Inferior parietal cortex (tissue), 1 donor: ENCODE measurements around the gene SRPRB.
A peak's percentile ranks its signal among the peaks of the same experiment; 100 is the strongest.

ENCODE experiments used
- DNase-seq: peaks from one replicate; pipeline ENCODE4 v3.0.0-alpha.2; 2016; ENCODE audit errors: extremely low spot score

Gene SRPRB

GRCh38 chr3:133805702-133806475, at the start of gene SRPRB:
Gene SRPRB, plus strand, starts transcription at chr3:133805815. Its CDS starts 34 bp downstream, at chr3:133805849.
- peak; percentile 97 for DNase-seq

GRCh38 chr3:133756716-133757694, 48.6 kb upstream of the SRPRB start:
- no peak for DNase-seq

DNA sequence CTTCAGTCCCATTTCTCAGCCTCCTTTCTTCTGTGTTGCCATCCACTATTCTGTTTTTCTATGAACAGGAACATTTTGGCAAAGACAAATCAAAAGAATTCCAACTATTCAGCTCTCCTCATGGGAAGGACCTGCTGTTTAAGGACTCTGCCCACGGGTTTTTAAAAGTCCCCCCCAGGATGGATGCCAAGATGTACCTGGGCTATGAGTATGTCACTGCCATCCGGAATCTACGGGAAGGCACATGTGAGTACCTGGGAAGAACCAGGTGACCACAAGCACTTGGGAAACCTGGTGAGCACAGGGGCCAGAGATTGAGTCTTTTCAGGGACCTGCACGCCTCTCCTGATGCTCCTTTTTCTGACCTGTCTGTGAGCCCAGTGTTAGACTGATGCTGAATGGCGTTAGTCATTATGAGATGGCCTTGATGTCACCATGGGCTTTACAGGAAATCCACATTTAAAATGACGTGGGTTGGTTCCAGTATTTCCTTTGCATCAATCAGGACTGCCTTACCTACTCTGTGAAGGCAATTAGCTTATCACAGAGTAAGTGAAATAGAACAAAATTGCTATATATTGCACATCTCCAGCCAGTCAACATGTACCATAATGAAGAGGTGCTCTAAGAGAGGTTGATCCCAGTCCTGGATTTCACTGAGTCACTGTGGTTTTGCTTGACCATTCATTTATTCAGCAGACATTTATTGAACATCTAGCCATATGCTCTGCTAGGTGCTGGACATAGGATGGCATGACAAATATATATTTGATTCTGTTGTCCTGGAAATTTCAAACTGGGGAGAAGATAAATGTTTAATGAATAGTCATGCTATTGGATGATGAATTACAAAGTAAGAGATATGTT, 47.7 kb upstream of the SRPRB start:
- no peak for DNase-seq

- DNase-seq = no peak
These were observed 47.1 kb upstream of the SRPRB start for GRCh38 chr3:133758568-133758928.

- no peak for DNase-seq
These were observed 46.5 kb upstream of the SRPRB start for GRCh38 chr3:133758964-133759739.

DNA sequence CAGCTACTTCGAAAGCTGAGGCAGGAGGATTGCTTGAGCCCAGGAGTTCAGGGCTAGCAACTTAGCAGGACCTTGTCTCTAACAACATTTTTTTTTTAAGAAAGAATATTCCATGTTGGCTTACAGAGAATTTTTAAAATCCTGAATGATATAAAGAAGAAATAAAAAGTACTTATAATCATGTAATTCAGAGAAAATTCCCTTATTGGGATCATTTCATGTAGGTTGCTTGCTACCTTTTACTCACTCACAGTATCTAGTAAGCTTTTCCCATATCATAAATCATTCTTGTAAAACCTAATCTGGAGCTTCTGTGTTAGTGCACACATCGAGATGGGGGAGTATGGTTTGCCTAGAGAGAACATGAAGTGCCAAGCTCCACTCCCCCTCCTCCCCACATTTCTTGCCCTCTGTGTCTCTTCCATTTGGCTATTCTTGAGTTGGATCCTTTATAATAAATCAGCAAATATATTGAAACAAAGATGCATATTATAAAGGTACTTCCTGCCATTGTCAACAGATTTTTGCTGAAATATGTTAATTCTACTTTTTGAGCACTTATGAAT, 45.8 kb upstream of the SRPRB start:
- no peak for DNase-seq

DNA sequence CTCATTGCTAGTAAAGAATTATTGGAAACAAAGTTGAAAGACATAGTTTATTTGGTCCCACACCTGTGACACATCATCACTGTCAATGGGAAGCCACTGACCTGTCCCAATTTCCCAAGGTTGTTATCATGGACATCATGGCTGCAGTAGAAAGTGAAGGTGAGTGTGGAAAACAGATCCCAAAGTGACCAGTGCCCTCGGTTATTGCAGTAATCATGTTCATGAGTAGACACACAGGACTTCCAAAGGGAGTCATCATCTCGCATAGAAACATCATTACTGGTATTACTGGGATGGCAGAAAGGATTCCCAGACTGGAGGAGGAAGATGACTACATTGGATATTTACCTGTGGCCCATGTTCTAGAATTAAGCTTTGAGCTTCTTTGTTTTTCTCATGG, 44.7 kb upstream of the SRPRB start:
- no peak for DNase-seq

GRCh38 chr3:133761605-133762484, 43.8 kb upstream of the SRPRB start:
- no peak for DNase-seq

DNA sequence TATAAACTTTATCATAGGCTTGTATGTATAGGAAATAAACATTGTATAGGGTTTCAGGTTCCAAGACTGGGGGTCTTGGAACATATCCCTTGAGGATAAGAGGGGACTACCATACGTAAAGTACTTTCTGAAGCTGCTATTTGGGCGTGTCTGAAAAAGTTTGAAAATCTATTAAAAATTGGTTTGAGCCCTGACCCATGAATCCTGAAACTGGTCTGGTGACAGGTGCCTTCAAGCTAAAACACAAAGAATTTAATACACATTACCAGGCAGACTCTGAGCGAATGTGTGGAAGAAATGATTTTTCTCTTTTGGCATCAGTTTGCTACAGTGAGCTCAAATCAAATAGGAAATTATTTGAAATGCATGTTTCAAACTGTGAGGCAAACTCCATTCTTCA, 43.1 kb upstream of the SRPRB start:
- DNase-seq = no peak

- DNase-seq = no peak
These were observed 41.6 kb upstream of the SRPRB start for GRCh38 chr3:133763797-133764683.

GRCh38 chr3:133765256-133765655, 40.4 kb upstream of the SRPRB start:
- DNase-seq = no peak

DNA sequence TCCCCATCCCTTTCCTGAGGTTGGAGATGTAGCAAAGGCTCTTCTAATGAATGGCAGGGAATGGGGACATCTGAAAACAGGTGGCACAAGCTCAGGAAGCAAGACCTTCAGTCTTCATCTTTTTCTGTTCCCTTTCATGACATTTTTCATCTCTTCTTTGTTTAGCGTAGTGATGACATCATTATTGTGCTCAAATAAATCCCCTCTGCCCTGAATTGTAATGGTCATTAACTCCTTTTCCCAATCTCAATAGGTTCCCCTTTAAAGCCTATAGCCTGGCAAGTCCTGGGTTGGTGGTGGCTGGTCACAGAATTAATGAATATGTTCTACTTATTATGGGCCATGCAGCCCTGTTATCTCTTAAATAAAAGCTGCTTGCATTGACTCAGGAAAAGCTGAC, 38.0 kb upstream of the SRPRB start:
- DNase-seq = no peak

DNA sequence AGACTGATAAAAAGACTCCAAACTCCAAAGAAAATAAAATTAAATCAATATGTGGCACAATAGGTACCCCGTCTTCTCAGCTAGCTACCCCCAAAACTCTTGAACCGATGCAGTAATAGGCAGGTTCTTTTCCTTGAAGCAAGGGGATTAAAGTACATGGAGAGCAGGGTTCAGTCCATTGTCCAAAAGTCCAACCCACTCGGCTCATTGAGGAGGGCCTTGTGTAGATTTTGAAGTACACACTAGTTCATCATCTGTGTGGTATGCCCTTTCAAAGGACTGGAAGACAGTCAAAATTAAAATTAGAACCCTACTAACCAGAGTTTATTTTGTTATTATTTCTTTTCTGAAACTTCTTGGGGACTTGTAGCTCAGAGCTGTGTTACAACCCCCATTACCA, 36.1 kb upstream of the SRPRB start:
- DNase-seq = no peak

DNA sequence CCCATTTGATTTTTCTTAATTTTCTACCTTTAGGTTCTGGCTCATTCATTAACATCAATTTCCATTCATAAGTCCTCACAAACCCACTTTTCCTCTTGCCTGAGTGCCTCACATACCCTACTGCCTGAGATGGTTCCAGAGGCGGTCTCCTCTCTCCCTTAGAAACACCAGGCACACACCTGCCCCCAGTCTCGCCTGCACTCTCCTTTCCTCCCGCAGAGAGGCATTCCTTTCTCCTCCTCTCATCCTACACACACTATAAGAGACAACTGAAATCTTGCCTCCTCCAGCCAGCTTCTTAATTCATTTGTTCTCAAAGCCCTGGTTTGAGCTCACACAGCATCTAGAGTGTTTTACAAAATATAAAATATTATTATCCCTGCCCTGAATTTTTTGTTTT, 31.9 kb upstream of the SRPRB start:
- DNase-seq = no peak

DNA sequence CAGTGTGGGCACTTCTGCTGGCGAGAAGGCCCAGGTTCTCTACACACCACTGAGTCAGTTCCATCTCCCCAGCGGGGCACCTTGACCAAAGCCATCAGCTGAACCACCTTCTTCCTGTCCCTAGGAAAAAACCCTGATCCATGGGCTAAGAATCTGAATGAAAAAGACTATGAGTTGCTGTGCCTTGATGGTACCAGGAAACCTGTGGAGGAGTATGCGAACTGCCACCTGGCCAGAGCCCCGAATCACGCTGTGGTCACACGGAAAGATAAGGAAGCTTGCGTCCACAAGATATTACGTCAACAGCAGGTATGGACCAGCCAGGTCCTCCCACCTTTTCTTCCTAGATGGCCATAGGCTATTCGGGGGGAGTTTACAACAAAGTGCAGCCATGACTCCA, 30.3 kb upstream of the SRPRB start:
- DNase-seq = no peak

- DNase-seq = no peak
These were observed 29.8 kb upstream of the SRPRB start for GRCh38 chr3:133775835-133776234.

DNA sequence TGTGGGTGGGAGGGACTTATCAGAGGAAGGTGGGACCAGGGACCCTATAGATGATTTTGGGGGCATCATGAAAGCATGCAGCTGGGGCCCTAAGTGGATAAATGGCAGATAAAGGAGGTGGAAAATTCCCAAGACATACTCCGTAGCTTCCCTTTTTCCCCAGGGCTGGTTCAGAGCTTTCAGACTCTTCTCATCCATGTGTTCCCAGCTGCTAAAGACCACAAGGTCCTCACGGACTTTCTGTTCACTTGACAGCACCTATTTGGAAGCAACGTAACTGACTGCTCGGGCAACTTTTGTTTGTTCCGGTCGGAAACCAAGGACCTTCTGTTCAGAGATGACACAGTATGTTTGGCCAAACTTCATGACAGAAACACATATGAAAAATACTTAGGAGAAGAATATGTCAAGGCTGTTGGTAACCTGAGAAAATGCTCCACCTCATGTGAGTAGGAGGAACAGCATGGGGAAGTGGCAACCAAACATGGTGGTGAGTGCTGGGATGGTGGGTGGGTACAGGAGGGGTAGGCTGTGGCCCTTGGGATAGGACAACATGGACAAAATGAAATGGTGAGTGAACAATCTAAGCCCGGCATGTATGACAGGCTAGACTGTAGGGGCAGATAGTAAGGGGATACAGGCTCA, 28.7 kb upstream of the SRPRB start:
- DNase-seq = no peak
